Measurements from ENCODE around the gene POLA1. TPM values are rescaled to one million over a fixed set of nuclear protein-coding genes. Genes with fewer than 3 reads are reported as not detected.

POLA1 gene
- total RNA-seq, 1 donor, result 13.8 TPM

DNA sequence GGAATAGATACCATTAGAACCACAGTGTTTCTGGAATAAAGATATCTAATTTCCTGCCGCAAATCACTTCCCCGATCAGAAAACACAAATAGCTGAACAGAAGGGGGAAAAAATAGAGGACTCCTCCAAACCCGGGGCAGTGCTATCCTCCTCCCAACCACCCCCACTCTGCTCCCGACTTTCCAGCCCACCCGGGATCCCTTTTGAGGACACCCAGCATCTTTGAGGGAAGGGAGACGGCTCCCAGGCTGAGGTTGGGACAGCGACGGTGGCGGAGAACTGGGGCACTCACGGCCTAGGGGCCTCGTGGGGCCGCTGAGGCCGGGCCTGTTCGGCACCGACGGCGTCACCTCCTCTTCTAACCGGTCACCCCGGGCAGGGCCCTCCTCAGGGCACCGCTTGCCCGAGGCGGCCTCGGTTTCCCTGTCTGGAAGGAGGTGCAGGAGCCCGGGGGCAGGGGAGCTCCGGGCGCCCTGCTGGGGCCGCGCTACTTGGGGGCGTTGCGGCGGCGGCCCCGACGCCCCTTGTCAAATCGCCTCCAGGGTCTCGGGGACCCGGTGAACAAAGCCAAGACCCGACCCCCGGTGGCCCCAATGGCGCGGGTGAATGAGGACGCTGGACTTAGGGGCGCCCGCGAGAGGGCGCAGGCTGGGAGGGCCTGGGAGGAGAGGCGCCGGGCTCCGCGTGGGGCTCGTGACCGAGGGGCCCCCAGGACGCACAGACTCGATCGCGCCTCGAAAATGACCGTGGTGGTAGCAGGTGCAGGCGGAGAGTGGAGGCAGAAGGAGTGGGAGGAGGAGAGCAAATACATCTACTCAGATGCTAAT, 329.0 kb downstream of the POLA1 start:
- no peak for DNase-seq (ENCODE audit: low read depth)
- H3K4me3 ChIP-seq (ENCODE audit: low read depth, low read length), result no peak overlapping the region
- TF ChIP-seq, protein P1, sequence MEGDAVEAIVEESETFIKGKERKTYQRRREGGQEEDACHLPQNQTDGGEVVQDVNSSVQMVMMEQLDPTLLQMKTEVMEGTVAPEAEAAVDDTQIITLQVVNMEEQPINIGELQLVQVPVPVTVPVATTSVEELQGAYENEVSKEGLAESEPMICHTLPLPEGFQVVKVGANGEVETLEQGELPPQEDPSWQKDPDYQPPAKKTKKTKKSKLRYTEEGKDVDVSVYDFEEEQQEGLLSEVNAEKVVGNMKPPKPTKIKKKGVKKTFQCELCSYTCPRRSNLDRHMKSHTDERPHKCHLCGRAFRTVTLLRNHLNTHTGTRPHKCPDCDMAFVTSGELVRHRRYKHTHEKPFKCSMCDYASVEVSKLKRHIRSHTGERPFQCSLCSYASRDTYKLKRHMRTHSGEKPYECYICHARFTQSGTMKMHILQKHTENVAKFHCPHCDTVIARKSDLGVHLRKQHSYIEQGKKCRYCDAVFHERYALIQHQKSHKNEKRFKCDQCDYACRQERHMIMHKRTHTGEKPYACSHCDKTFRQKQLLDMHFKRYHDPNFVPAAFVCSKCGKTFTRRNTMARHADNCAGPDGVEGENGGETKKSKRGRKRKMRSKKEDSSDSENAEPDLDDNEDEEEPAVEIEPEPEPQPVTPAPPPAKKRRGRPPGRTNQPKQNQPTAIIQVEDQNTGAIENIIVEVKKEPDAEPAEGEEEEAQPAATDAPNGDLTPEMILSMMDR (IDR thresholded peaks at IDR 0.05; ENCODE audit: insufficient read depth, low read depth, low read length), result no peak

DNA sequence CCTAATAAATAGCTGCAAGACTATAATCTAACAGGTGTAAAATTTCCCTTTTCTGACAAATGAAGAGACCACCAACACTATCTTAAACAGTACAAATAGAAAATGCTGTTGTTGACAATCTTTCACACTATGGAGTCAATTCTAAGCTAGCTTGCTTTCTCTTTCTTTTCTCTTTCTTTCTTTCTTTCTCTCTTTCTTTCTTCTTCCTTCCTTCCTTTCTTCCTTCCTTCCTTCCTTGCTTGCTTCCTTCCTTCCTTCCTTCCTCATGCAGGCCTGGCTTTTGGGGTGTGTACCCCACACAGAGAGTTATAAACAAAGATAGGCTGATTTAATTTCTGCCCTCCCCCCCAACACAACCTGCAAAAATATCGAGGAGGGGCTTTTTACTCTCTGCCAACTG, 330.2 kb downstream of the POLA1 start:
- DNase-seq (ENCODE audit: low read depth), result no peak
- H3K4me3 ChIP-seq (ENCODE audit: low read depth, low read length), result no peak overlapping the region
- TF ChIP-seq, protein P1 (IDR thresholded peaks at IDR 0.05; ENCODE audit: insufficient read depth, low read depth, low read length), result no peak

DNA sequence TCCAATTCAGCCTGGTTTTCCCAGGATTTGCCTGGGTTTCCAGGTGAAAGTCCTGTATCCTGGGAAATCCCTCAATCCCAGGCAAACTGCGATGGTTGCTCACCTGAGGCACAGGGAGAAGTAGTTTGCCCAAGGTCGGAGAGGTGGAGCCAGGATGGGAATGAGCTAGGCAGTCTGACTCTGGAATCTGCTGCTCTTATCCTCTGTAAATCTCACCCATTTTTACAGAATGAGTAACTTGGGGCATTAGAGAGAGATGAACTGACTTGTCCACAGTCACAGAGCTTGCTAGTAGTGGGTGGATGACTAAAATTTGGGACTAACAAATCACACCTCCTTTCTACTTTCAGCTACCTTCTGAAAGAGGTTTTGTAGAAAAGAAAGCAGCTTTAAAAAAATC, 331.9 kb downstream of the POLA1 start:
- TF ChIP-seq, protein P1 (IDR thresholded peaks at IDR 0.05; ENCODE audit: insufficient read depth, low read depth, low read length), result no peak
- no peak for DNase-seq (ENCODE audit: low read depth)
- no peak overlapping the region for H3K4me3 ChIP-seq (ENCODE audit: low read depth, low read length)

DNA sequence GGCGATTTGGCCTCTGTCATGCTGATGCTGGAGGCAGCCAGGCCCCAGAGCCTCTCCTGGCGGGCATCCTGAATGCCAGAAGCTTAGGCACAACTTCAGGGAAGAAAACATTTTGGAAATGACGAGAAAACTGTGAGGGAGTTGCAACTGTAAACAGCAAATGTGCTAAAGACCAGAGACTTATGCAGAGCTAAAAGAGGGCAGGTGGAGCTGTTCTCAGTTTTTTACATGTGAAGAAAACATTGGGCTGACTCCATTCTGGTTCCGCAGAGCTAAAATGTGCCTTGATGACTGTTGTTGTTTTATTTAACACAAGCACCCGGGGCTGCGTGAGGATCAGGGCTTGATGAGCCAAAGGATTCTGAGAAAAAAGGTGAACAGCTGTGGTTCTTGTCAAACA, 332.9 kb downstream of the POLA1 start:
- H3K4me3 ChIP-seq (ENCODE audit: low read depth, low read length), result no peak overlapping the region
- TF ChIP-seq, protein P1 (IDR thresholded peaks at IDR 0.05; ENCODE audit: insufficient read depth, low read depth, low read length), result no peak
- no peak for DNase-seq (ENCODE audit: low read depth)

DNA sequence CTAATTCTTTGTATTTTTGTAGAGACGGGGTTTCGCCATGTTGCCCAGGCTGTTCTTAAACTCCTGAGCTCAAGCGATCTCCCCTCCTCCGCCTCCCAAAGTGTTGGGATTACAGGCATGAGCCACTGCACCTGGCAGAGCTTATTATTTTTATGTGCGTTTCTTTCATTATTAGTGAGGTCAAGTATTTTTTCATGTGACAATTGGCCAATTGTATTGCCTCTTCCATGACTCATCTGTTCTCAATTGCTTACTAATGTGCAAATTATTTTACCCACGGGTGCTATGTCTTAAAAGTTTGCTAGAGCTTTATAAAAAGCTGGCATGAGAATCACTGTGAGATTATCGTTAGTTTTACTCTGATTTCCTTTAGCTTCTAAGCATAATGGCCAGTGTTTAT, 335.0 kb downstream of the POLA1 start:
- no peak overlapping the region for H3K4me3 ChIP-seq (ENCODE audit: low read depth, low read length)
- TF ChIP-seq, protein P1 (IDR thresholded peaks at IDR 0.05; ENCODE audit: insufficient read depth, low read depth, low read length), result no peak
- DNase-seq (ENCODE audit: low read depth), result no peak

DNA sequence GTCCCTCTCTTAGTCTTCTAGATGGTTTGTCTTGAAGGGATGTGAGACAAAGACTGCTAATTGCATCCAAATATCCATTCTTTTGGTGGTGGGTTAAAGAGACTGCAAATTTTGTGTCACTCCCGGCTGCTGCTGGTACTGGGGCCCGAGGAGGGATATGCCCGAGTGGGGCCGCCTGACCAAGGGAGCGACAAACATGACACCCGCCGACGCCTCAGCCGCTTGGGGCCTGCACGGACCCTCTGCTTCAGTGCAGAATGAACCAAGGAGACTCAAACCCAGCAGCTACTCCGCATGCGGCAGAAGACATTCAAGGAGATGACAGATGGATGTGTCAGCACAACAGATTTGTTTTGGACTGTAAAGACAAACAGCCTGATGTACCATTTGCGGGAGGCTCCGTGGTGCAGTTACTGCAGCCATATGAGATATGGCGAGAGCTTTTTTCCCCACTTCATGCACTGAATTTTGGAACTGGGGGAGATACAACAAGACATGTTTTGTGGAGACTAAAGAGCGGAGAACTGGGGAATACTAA, 335.6 kb downstream of the POLA1 start:
- no peak for DNase-seq (ENCODE audit: low read depth)
- TF ChIP-seq, protein P1 (IDR thresholded peaks at IDR 0.05; ENCODE audit: insufficient read depth, low read depth, low read length), result no peak
- H3K4me3 ChIP-seq (ENCODE audit: low read depth, low read length), result no peak overlapping the region
